C4-2B (cell line): ENCODE data around the gene CEP128.

Experiments used
- ZFX ChIP-seq: fragments of 450-650 bp; IDR thresholded peaks from 2 replicates; pipeline ENCODE4 v1.6.1; 2017
- TF ChIP-seq, protein P1 (sequence below): fragments of 450-650 bp; conservative IDR thresholded peaks from 2 replicates; pipeline ENCODE4 v1.5.1; 2017; ENCODE audit warnings: mild to moderate bottlenecking

DNA sequence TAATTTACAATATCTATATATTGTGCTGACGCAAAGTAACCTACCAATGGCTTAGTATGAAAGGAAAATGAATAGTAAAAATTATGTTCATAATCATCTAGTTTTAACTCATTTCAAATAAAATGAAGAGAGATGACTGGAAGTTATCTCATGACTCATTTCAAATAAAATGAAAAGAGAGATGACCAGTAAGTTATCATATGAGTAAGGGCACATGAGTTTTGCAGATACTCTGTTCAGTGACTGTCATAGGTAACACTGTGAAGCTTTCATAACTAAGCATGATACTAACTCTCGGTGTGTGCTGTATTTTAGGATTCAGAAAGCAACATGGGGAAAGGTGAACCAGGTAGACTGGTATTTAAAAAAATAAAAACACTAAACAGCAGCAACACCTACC, 365.8 kb downstream of the CEP128 start:
- TF ChIP-seq, protein P1, sequence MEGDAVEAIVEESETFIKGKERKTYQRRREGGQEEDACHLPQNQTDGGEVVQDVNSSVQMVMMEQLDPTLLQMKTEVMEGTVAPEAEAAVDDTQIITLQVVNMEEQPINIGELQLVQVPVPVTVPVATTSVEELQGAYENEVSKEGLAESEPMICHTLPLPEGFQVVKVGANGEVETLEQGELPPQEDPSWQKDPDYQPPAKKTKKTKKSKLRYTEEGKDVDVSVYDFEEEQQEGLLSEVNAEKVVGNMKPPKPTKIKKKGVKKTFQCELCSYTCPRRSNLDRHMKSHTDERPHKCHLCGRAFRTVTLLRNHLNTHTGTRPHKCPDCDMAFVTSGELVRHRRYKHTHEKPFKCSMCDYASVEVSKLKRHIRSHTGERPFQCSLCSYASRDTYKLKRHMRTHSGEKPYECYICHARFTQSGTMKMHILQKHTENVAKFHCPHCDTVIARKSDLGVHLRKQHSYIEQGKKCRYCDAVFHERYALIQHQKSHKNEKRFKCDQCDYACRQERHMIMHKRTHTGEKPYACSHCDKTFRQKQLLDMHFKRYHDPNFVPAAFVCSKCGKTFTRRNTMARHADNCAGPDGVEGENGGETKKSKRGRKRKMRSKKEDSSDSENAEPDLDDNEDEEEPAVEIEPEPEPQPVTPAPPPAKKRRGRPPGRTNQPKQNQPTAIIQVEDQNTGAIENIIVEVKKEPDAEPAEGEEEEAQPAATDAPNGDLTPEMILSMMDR = no peak
- TF ChIP-seq ZFX = no peak
